A549 (cell line): ENCODE data around the gene PAM.

Experiments used
- CBX2 ChIP-seq: fragments of 200-600 bp; sonication (generic); IDR thresholded peaks from 2 replicates; pipeline ENCODE4 v1.6.1; 2016; ENCODE audit warnings: low read depth, mild to moderate bottlenecking, borderline replicate concordance
- CEBPB ChIP-seq, 2 experiments: fragments of >200 bp in 1 of 2; sonication (Bioruptor Twin) in 1 of 2; formaldehyde crosslinking in 1 of 2; IDR thresholded peaks; 2 replicates each; pipeline ENCODE4 v1.6.1; 2012 to 2016
- CHD2 ChIP-seq: fragments of 150-350 bp; IDR thresholded peaks from 2 replicates; pipeline ENCODE4 v1.6.1; 2014; ENCODE audit warnings: low read length; ENCODE audit not compliant: partially characterized antibody
- CTCF ChIP-seq: fragments of >200 bp; sonication (Bioruptor Twin); formaldehyde crosslinking; IDR thresholded peaks from 3 replicates; pipeline ENCODE4 v1.5.1; 2016
- EP300 ChIP-seq, 2 experiments: fragments of >200 bp; sonication (Bioruptor Twin); formaldehyde crosslinking; IDR thresholded peaks; 2 replicates in 1 of 2; 3 replicates in 1 of 2; pipeline ENCODE4 v1.6.1; 2016 to 2017
- GATA3 ChIP-seq: IDR thresholded peaks from 2 replicates; pipeline ENCODE4 v1.6.1; 2012; ENCODE audit warnings: borderline replicate concordance
- HMGXB4 ChIP-seq: fragments of 250-450 bp; sonication (Bioruptor Pico); IDR thresholded peaks from 2 replicates; pipeline ENCODE4 v1.5.0; 2021; ENCODE audit warnings: mild to moderate bottlenecking, moderate library complexity, borderline replicate concordance
- NR3C1 ChIP-seq: fragments of >200 bp; sonication (Bioruptor Twin); formaldehyde crosslinking; IDR thresholded peaks from 3 replicates; pipeline ENCODE4 v1.6.1; 2017
- RAD21 ChIP-seq, 2 experiments: fragments of >200 bp in 1 of 2; sonication (Bioruptor Twin) in 1 of 2; formaldehyde crosslinking in 1 of 2; IDR thresholded peaks in 1 of 2; conservative IDR thresholded peaks in 1 of 2; 2 replicates in 1 of 2; 3 replicates in 1 of 2; pipeline ENCODE4 v1.6.1; 2012 to 2018; ENCODE audit warnings: inconsistent platforms in 1 of 2
- RNF2 ChIP-seq: fragments of 200-600 bp; sonication (generic); IDR thresholded peaks from 2 replicates; pipeline ENCODE4 v1.6.1; 2016; ENCODE audit warnings: low read depth, mild to moderate bottlenecking, antibody characterized with exemption, moderate library complexity, borderline replicate concordance
- SMC3 ChIP-seq: fragments of >200 bp; sonication (Bioruptor Twin); formaldehyde crosslinking; IDR thresholded peaks from 3 replicates; pipeline ENCODE4 v1.6.1; 2018; ENCODE audit warnings: inconsistent platforms
- SREBF2 ChIP-seq: fragments of 450-650 bp; IDR thresholded peaks from 2 replicates; pipeline ENCODE4 v1.6.1; 2014; ENCODE audit warnings: mild to moderate bottlenecking, moderate library complexity

GRCh38 chr5:102902647-102903046, 147.5 kb downstream of the PAM start:
- no peak for TF ChIP-seq NR3C1
- no peak for TF ChIP-seq SMC3
- TF ChIP-seq CTCF = no peak
- TF ChIP-seq RAD21 (conservative IDR thresholded peaks at IDR 0.05 in 1 of 2, IDR thresholded peaks at IDR 0.05 in 1 of 2) = no peak
- TF ChIP-seq HMGXB4 (CRISPR knock-in tag) = no peak
- TF ChIP-seq CBX2 = no peak
- no peak for TF ChIP-seq CEBPB (IDR thresholded peaks at IDR 0.05)
- no peak for TF ChIP-seq SREBF2
- no peak for TF ChIP-seq GATA3
- no peak for TF ChIP-seq EP300 (IDR thresholded peaks at IDR 0.05)
- TF ChIP-seq RNF2 = no peak
- TF ChIP-seq CHD2 = no peak
